Choroid plexus epithelial cell (primary cell): Measurements from ENCODE around the gene TNIP1.
A peak's percentile ranks its signal among the peaks of the same experiment; 100 is the strongest.

Experiments
- DNase-seq: peaks from one replicate; pipeline ENCODE4 v3.0.0-alpha.2; 2010; ENCODE audit warnings: low read depth
- H3K4me3 ChIP-seq: 2 replicates; pipeline ENCODE4 v1.5.1; 2011; ENCODE audit warnings: low read depth, mild to moderate bottlenecking, control low read depth, low read length, moderate library complexity
- CTCF ChIP-seq: conservative IDR thresholded peaks from 2 replicates; pipeline ENCODE4 v1.5.1; 2011; ENCODE audit warnings: low read depth, mild to moderate bottlenecking, control low read depth, inconsistent platforms, low read length, moderate library complexity

The TNIP1 gene

GRCh38 chr5:151085517-151086041, 4.7 kb upstream of the TNIP1 start:
- no peak overlapping the region for H3K4me3 ChIP-seq
- TF ChIP-seq CTCF: no peak
- DNase-seq: no peak

DNA sequence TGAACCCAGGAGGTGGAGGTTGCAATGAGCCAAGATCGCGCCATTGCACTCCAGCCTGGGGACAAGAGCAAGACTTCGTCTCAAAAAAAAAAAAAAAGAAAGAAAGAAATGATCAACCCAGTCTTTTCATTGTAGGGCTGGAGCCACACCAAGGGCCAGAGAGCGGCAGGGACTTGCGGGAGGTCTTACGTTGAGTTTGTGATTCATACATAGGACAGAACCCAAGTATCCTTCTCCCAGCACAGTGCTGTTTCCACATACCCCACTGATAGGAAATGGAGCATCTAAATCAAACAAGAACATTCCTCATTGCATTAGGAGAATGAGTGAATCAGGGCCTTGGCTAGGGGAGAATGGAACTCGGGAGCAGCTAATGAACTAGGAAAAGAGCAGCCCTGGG, 3.5 kb upstream of the TNIP1 start:
- no peak for TF ChIP-seq CTCF
- no peak for DNase-seq
- H3K4me3 ChIP-seq: no peak overlapping the region

GRCh38 chr5:151083081-151083676, 2.3 kb upstream of the TNIP1 start:
- TF ChIP-seq CTCF: no peak
- no peak overlapping the region for H3K4me3 ChIP-seq
- DNase-seq: no peak

- H3K4me3 ChIP-seq: no peak overlapping the region
- peak; percentile 50 for DNase-seq
Observed at GRCh38 chr5:151082282-151082902, 1.6 kb upstream of the TNIP1 start.

DNA sequence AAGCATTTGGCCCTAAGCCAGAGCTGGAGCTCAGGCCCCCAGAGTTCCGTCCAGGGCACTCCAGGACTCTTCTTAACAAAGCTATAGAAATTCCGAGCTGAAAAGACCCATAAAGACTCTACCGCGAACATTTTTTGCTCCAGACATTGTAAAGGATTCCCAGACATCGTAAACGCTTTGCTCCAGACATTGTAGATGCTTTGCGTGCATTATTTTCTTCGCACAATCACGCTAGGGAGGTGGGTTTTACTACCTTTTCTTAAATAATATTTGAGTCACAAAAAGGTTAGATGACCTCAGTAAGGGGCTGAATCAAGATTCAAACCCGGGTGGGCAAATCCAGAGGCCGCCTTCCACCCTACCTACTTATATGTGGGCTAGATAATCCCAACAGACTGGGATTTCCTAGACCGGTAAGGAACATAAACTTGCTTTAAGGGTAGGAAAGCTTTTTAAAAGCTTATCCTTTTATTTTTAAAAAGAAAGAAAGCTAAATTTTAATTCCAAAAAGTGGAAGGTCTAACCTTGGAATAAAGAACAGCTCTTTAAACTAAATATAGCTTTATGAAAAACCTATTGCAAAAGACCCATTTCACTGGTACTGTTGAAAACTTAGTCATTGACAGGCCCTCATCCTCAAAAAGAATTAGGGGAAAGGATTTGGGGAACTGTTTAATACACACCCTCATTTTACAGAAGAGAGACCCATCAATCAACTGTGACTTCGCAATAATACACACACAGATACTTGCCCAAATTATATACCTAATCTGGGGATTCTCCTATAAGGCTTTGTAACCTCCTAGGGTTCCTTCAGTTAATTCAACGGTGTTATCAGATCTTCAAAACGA, 822 bp upstream of the TNIP1 start:
- DNase-seq: peak; percentile 79
- H3K4me3 ChIP-seq: peak overlapping the region; percentile 92
- TF ChIP-seq CTCF: no peak

More at GRCh38 chr5:151082282-151082902, 1.6 kb upstream of the TNIP1 start:
- peak; percentile 58 for TF ChIP-seq CTCF

DNA sequence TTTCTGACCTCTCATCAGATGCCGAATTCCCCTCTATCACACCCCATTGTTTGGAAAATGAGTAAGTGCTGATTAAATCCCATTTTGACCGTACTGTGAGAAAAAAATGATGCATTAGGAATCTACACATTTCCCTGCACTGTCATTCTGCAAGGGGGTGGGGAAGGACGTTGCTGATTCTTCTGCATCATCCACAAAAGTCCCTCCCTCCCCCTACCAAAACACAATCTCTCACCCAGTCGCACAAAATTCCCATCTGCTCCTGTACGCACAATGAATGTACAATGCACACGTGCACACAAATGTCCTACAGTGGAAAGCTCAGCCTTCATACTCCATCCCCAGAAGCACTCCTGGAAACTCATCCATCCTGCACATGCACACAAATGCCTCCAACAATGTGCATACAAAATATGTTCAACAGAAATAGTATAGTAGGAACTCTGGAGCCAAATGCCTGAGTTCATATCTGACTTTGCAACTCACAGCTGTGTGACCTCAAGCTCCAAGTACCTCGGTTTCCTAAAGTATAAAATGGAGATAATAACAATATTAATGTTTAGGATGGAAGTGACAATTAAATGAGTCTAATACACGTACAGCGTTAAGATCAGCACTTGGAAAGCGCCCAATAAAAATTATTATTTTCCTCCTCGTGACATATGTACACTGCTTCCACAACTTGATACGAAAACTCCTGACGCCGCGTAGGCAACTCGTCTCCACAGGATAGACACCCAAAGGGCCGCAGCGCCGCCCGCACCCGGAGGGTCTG, 809 bp downstream of the TNIP1 start:
- TF ChIP-seq CTCF: no peak
- peak overlapping the region; percentile 92 for H3K4me3 ChIP-seq
- peak; percentile 63 for DNase-seq
